ENCODE data around the gene TEX101. TPM values are rescaled to one million over a fixed set of nuclear protein-coding genes. Genes with fewer than 3 reads are reported as not detected.

Gene TEX101
- total RNA-seq, 1 experiment from 2014 or later = not detected

DNA sequence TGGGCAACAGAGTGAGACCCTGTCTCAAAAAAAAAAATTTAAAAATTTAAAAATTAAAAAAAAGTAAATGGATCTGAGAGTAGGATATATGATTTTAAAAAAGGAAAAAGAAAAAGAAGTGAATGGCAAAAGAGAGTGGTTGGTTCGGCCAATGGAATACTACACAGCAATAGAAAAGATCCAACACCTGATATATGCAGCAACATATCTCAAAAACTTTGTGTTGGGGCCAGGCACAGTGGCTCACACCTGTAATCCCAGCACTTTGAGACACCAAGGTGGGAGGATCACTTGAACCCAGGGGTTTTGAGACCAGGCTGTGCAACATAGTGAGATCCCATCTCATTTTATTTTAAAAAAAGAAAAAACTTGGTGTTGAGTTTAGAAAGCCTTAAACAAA is 52.1 kb downstream of the TEX101 start:
- DNase-seq (ENCODE audit: low read depth, low spot score) = no peak
- H3K27ac ChIP-seq (ENCODE audit: low read length) = no peak overlapping the region

GRCh38 chr19:43467276-43467675 is 52.6 kb downstream of the TEX101 start:
- intact Hi-C loops (cut with micrococcal nuclease; ENCODE audit: unreplicated experiment) = no loop called here
- H3K4me1 ChIP-seq (ENCODE audit: control insufficient read depth, insufficient read depth, low read length) = peaks cover 3% of the 10 kb centered on the region; the same call in 1 of the 2 replicates
- ChIA-PET POLR2A (no interaction called here), CTCF (no interaction called here)
- H3K9me3 ChIP-seq (ENCODE audit: control insufficient read depth, insufficient read depth, low read depth, low read length) = no peaks in the 10 kb centered on the region
- H3K27me3 ChIP-seq (ENCODE audit: control insufficient read depth, insufficient read depth, low read length) = no peaks in the 10 kb centered on the region
- TF ChIP-seq, protein P1, sequence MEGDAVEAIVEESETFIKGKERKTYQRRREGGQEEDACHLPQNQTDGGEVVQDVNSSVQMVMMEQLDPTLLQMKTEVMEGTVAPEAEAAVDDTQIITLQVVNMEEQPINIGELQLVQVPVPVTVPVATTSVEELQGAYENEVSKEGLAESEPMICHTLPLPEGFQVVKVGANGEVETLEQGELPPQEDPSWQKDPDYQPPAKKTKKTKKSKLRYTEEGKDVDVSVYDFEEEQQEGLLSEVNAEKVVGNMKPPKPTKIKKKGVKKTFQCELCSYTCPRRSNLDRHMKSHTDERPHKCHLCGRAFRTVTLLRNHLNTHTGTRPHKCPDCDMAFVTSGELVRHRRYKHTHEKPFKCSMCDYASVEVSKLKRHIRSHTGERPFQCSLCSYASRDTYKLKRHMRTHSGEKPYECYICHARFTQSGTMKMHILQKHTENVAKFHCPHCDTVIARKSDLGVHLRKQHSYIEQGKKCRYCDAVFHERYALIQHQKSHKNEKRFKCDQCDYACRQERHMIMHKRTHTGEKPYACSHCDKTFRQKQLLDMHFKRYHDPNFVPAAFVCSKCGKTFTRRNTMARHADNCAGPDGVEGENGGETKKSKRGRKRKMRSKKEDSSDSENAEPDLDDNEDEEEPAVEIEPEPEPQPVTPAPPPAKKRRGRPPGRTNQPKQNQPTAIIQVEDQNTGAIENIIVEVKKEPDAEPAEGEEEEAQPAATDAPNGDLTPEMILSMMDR (IDR thresholded peaks at IDR 0.05) = no peak
- TF ChIP-seq, protein P2, sequence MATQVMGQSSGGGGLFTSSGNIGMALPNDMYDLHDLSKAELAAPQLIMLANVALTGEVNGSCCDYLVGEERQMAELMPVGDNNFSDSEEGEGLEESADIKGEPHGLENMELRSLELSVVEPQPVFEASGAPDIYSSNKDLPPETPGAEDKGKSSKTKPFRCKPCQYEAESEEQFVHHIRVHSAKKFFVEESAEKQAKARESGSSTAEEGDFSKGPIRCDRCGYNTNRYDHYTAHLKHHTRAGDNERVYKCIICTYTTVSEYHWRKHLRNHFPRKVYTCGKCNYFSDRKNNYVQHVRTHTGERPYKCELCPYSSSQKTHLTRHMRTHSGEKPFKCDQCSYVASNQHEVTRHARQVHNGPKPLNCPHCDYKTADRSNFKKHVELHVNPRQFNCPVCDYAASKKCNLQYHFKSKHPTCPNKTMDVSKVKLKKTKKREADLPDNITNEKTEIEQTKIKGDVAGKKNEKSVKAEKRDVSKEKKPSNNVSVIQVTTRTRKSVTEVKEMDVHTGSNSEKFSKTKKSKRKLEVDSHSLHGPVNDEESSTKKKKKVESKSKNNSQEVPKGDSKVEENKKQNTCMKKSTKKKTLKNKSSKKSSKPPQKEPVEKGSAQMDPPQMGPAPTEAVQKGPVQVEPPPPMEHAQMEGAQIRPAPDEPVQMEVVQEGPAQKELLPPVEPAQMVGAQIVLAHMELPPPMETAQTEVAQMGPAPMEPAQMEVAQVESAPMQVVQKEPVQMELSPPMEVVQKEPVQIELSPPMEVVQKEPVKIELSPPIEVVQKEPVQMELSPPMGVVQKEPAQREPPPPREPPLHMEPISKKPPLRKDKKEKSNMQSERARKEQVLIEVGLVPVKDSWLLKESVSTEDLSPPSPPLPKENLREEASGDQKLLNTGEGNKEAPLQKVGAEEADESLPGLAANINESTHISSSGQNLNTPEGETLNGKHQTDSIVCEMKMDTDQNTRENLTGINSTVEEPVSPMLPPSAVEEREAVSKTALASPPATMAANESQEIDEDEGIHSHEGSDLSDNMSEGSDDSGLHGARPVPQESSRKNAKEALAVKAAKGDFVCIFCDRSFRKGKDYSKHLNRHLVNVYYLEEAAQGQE (IDR thresholded peaks at IDR 0.05; ENCODE audit: insufficient read depth in 1 of 2, low read depth in 2 of 2, low read length in 1 of 2) = no peak
- no peak for TF ChIP-seq SIN3A (IDR thresholded peaks at IDR 0.05; ENCODE audit: borderline replicate concordance, insufficient read depth, low read depth, low read length)
- no peak for TF ChIP-seq POLR2AphosphoS5 (IDR thresholded peaks at IDR 0.05; ENCODE audit: low read depth, low read length)
- TF ChIP-seq TCF7L2 (IDR thresholded peaks at IDR 0.05; ENCODE audit: low read depth, low read length) = no peak
- no peak for ATAC-seq
- DNase-seq (ENCODE audit: low read depth, low spot score) = no peak
- no peaks in the 10 kb centered on the region for H3K36me3 ChIP-seq (ENCODE audit: control insufficient read depth, insufficient read depth, low read length)
- no TSS peak for BruUV-seq (replicated peaks)
- no peak overlapping the region for H3K27ac ChIP-seq (ENCODE audit: low read length)
- in situ Hi-C loops (cut with HindIII; ENCODE audit: low pct_unique_long_range_greater_than_20kb, low sequenced_read_pairs) = no loop called here
- H3K4me3 ChIP-seq (ENCODE audit: low read depth in 2 of 2, low read length in 2 of 2) = no peak overlapping the region

More for the DNA sequence above, 52.1 kb downstream of the TEX101 start:
- TF ChIP-seq TCF7L2 (IDR thresholded peaks at IDR 0.05; ENCODE audit: low read depth, low read length) (no peak), SIN3A (IDR thresholded peaks at IDR 0.05; ENCODE audit: borderline replicate concordance, insufficient read depth, low read depth, low read length) (no peak), POLR2AphosphoS5 (IDR thresholded peaks at IDR 0.05; ENCODE audit: low read depth, low read length) (no peak)
- TF ChIP-seq, protein P1 (IDR thresholded peaks at IDR 0.05) = no peak
- in situ Hi-C loops (cut with HindIII; ENCODE audit: low pct_unique_long_range_greater_than_20kb, low sequenced_read_pairs) = no loop called here
- H3K4me1 ChIP-seq (ENCODE audit: control insufficient read depth, insufficient read depth, low read length) = peaks cover 3% of the 10 kb centered on the region; the same call in 1 of the 2 replicates
- no peaks in the 10 kb centered on the region for H3K27me3 ChIP-seq (ENCODE audit: control insufficient read depth, insufficient read depth, low read length)
- no peaks in the 10 kb centered on the region for H3K36me3 ChIP-seq (ENCODE audit: control insufficient read depth, insufficient read depth, low read length)
- POLR2A ChIA-PET = no interaction called here
- CTCF ChIA-PET = interaction anchor here (0.7 kb wide), 1 partner anchor 87 kb away, joined by 5 read pairs; no protein-coding TSS in a partner anchor
- no peaks in the 10 kb centered on the region for H3K9me3 ChIP-seq (ENCODE audit: control insufficient read depth, insufficient read depth, low read depth, low read length)
- no TSS peak for BruUV-seq (replicated peaks)
- no peak for ATAC-seq
- intact Hi-C loops (cut with micrococcal nuclease; ENCODE audit: unreplicated experiment) = no loop called here
- H3K4me3 ChIP-seq (ENCODE audit: low read depth in 2 of 2, low read length in 2 of 2) = no peak overlapping the region

Data from Panc1 (cell line).